Measurements from ENCODE around the gene TYW1. TPM values are rescaled to one million over a fixed set of nuclear protein-coding genes. Genes with fewer than 3 reads are reported as not detected.

Gene TYW1
- total RNA-seq, 2 donors from 2014 or later = 24.6 to 30.6 TPM

GRCh38 chr7:66953044-66953427 lies 43.6 kb upstream of the TYW1 start:
- Histone ChIP-seq H3K36me3 (peaks cover 0 to 5% of the 10 kb centered on the region in 2 donors), H3K4me1 (replicated peaks) (no peaks in the 10 kb centered on the region), H3K9me3 (no peaks in the 10 kb centered on the region), H3K27me3 (replicated peaks; ENCODE audit: insufficient read depth) (no peaks in the 10 kb centered on the region), H3K27ac (no peak overlapping the region), H3K4me3 (no peak overlapping the region)
- TF ChIP-seq CTCF (IDR thresholded peaks at IDR 0.05) = no peak
- no peak for TF ChIP-seq POLR2A (IDR thresholded peaks at IDR 0.05)
- TF ChIP-seq POLR2AphosphoS5 (IDR thresholded peaks at IDR 0.05) = no peak
- DNase-seq (ENCODE audit: low spot score) = no peak
- intact Hi-C loops (cut with DNase I) = no loop called here
- WGBS = 97% methylated on average over 5 of the region's 5 CpGs

- Histone ChIP-seq H3K4me3 (no peak overlapping the region), H3K36me3 (peaks cover 3 to 5% of the 10 kb centered on the region in 2 donors), H3K9me3 (no peaks in the 10 kb centered on the region), H3K4me1 (replicated peaks) (no peaks in the 10 kb centered on the region), H3K27ac (no peak overlapping the region), H3K27me3 (replicated peaks; ENCODE audit: insufficient read depth) (no peaks in the 10 kb centered on the region)
- no peak for TF ChIP-seq POLR2AphosphoS5 (IDR thresholded peaks at IDR 0.05)
- no peak for TF ChIP-seq CTCF (IDR thresholded peaks at IDR 0.05)
- no peak for TF ChIP-seq POLR2A (IDR thresholded peaks at IDR 0.05)
- 71% methylated on average over 13 of the region's 13 CpGs for WGBS
- DNase-seq (ENCODE audit: low spot score) = no peak
- intact Hi-C loops (cut with DNase I) = no loop called here
Measured at GRCh38 chr7:66957595-66958290, 38.9 kb upstream of the TYW1 start.

- Histone ChIP-seq H3K27ac (no peak overlapping the region), H3K4me3 (no peak overlapping the region), H3K4me1 (replicated peaks) (no peaks in the 10 kb centered on the region), H3K9me3 (no peaks in the 10 kb centered on the region), H3K36me3 (peaks cover 3 to 5% of the 10 kb centered on the region in 2 donors), H3K27me3 (replicated peaks; ENCODE audit: insufficient read depth) (no peaks in the 10 kb centered on the region)
- TF ChIP-seq POLR2AphosphoS5 (IDR thresholded peaks at IDR 0.05) = no peak
- no peak for TF ChIP-seq POLR2A (IDR thresholded peaks at IDR 0.05)
- no peak for TF ChIP-seq CTCF (IDR thresholded peaks at IDR 0.05)
- intact Hi-C loops (cut with DNase I) = no loop called here
- 83% methylated on average over 17 of the region's 17 CpGs for WGBS
- no peak for DNase-seq (ENCODE audit: low spot score)
Measured at GRCh38 chr7:66958538-66959350, 37.9 kb upstream of the TYW1 start.

GRCh38 chr7:66960192-66960591 lies 36.4 kb upstream of the TYW1 start:
- TF ChIP-seq POLR2A (IDR thresholded peaks at IDR 0.05) (no peak), POLR2AphosphoS5 (IDR thresholded peaks at IDR 0.05) (no peak), CTCF (IDR thresholded peaks at IDR 0.05) (no peak)
- no peaks in the 10 kb centered on the region for H3K27me3 ChIP-seq (replicated peaks; ENCODE audit: insufficient read depth)
- 96% methylated on average over 4 of the region's 4 CpGs for WGBS
- H3K4me1 ChIP-seq (replicated peaks) = no peaks in the 10 kb centered on the region
- peaks cover 3 to 5% of the 10 kb centered on the region in 2 donors for H3K36me3 ChIP-seq
- DNase-seq (ENCODE audit: low spot score) = no peak
- H3K4me3 ChIP-seq = no peak overlapping the region
- H3K27ac ChIP-seq = no peak overlapping the region
- H3K9me3 ChIP-seq = no peaks in the 10 kb centered on the region
- intact Hi-C loops (cut with DNase I) = no loop called here

Data from prostate gland (tissue), 2 donors.